Hematopoietic multipotent progenitor cell (in vitro differentiated cells): Measurements from ENCODE around the gene TMEM204. TPM values are rescaled to one million over a fixed set of nuclear protein-coding genes. Genes with fewer than 3 reads are reported as not detected.

ENCODE experiments used
- DNase-seq, 3 donors: peaks; one replicate each; pipeline ENCODE4 v3.0.0-alpha.2; 2011 to 2015; ENCODE audit warnings: low read depth in 2 of 3, low spot score in 2 of 3
- total RNA-seq: library from RNA; depleted of rRNA; stranded (reverse); fragments of >200 nt; gene quantifications from one replicate; pipeline ENCODE4 v1.2.3, GENCODE V29; 2012

TMEM204 gene
- 14.8 TPM for total RNA-seq

DNA sequence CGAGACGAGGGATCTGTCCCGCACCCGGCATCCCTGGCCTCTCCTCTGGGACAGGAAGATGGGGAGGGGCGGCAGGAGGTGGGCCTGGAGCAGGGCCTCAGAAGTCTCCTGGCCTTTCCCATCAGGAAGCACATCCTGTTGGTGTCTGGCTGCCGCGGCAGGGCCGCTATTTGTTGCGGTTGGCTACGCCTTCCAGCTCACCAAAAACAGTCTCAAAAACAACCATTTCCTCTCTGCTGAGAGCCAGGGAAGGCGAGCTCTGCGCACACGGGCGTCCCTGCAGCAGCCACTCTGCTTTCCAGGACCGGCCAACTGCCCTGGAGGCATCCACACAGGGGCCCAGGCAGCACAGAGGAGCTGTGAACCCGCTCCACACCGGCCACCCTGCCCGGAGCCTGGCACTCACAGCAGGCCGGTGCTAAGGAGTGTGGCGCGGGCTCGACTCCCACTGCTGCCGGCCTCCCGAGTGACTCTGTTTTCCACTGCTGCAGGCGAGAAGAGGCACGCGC is at the start of gene TMEM204:
TMEM204 (plus strand) TSS at position 224 of the 509 bp plus-strand sequence. CDS start 610 bp downstream, outside the sequence.
- DNase-seq, result no peak

DNA sequence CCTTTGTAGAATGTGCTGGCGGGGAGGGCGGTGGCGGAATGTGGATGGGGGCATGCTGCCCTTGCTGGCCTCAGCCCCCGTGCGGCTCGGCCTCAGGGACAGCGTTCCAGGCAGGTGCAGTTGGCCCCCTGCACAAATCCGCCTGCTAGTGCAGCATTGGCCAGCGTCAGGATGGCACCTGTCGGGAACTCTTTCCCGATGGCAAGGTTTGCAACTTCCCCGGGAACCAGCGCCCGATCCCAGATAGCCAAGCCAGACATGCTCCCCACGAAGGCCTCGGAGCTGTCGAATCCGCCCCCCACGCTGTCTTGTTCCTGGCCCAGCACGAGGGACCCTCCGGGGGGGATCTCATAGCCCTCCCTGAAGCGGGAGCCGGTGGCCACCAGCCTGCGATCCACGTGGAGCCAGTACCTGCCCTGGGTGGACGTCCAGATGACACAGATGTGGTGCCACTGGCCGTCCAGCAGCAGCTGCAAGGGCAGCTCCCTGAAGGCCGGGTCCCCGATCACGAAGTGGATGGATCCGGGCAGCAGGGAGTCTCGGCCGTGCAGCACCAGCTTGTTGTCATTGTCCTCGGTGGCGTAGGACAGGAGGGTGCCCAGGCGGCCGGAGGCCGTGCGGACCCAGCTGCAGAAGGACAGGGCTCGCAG is 47.5 kb upstream of the TMEM204 start:
- no peak for DNase-seq

DNA sequence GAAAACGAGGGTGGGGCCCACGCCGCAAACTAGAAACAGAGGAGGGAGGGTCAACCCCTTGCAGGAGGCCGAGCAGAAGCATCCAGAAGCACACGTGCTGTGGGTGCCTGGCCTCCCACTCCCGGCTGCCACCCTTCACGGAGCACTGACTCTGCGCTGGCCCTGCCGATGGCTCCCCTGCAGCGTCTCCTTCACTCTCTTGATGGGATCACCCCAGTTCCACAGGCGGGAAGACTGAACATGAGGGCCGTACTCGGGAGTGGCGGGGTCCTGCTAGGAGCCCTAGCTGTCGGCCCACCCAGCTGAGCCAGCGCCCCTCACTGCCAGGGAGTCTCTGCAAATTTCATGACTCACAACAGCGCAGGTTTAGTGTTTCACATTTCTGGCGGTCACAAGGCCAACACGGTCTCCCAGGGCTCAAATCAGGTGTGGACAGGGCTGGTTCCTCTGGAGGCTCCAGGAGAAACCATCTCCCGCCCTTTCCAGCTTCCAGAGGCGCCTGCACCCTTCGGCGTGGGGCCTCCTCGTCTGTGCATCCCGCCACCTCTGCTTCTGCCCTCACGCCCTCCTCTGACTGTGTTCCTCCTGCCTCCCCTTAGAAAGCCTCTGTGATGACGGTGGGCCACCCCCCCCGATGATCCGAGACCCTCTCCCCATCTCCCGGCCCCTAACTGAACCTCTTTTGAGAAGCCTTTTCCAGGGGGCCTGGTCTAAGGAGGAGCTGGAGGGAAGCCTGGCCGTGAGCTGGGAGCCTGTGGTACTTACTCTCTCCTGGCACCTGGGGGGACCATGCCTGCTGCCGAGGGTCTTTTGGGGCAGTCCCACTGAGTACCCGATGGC is 46.7 kb upstream of the TMEM204 start:
- no peak for DNase-seq

DNA sequence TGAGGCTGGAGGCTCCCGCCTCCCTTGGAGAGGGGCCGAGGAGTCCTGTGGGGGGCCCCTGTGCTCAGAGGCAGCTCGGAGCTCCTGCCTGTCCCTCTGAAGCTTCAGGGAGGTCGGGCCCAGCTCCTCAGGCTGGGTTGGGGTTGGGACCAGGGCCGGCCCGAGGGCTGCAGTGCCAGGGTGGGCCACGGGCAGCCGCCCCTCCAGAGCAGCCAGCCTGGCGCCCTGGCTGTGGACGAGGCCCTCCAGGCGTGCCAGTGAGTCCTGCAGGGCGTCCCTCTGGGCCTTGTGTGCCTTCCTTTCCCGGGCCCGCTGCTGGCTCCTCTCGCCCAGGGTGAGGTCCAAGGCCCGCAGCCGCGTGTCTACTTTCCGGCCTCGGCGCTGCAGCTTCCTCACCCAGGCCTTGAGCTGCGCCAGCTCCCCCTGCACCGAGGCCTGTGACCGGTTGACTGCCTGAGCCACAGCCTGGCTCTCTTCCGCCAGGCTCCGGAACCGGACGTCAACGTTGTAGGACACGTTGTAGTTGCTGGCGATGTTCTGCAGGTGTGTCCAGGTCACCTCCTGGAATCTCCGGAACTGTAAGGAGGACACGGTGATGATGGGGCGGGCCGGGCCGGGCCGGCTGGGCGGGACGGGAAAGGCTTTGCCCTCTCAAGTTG is 45.9 kb upstream of the TMEM204 start:
- DNase-seq, result no peak

DNA sequence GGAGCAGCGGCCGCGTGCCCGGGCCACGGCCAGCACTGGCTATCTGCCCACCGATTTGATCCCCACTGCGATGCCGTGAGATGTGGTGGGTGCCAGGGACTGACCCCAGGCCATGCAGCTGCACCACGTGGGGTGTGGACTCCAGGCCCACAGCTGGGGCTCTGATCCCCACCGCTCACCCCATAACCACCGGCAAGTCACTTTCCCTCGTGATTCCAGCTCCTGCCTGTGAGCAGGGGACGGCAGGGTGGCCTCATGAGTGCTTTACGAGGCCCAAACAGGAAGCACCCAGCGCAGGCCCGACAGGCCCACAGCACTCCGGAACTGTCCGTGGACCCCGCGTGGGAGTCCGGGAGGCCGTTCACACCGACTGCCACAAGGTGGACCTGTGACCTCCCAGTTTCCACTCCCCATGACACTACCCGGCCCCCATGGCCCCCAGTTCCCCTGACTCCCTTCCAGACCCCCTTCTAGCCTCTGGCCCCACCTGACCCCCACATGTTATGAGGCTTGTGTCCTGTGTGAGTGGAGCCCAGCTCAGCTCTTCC is 45.3 kb upstream of the TMEM204 start:
- no peak for DNase-seq

DNA sequence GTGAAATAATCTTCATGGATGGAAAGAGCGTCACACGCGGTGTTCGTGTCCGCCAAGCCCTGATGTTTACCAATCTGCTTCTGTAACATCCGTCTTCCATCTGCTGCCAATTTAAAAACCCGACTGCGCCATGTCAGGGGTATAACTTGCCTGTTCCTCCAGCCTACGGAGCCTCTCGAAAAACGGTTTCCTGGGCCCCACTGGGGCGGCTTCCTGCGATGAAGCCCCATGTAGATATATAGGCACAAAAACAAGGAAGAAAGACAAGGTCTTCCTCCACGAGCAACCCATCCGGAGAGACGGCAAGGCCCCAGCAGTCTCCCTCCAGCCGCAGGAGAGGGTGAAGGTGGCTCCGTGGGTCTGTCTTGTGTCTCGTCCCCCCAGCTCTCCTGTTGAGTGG is 44.8 kb upstream of the TMEM204 start, which contains the start of gene PTX4:
PTX4 (minus strand) TSS at position 326 of the 400 bp plus-strand sequence; CDS start at position 291, 35 bp downstream.
- DNase-seq, result no peak

DNA sequence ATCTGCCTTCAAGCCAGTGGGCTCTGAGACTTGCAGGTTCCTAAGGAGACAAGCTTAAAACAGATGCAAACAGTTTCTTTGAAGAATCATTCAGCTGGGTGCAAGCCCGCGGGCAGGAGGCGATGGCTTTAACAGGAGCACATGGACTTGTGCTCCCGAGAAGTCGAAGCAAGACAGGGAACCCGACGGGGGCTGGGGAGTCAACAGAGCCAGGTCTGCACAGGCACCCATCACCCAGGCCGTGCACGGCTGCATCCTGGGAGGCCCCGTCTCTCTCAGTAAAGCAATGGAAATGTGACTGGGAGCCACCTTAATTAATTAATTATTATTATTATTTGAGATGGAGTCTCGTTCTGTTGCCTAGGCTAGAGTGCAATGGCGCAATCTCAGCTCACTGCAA is 44.4 kb upstream of the TMEM204 start:
- DNase-seq, result no peak

DNA sequence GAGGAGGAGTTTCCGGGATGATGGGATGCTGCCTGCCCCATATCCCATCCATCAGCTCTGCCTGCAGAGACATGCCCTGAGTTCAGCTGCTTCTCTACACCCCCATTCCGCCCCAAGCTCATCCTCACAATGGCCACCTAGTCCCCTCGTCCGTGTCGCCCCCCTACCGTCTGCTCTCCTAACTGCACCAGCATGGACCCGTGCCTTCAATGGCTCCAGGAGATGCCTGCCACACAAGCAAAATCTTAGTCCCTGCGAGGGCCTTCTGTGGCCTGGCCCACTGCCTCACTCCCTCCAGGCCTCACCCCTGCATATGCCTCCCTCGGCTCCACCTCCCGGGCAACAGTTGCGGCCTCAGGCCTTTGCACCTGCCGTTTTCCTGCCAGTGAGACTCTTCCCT is 42.1 kb upstream of the TMEM204 start:
- DNase-seq, result no peak

DNA sequence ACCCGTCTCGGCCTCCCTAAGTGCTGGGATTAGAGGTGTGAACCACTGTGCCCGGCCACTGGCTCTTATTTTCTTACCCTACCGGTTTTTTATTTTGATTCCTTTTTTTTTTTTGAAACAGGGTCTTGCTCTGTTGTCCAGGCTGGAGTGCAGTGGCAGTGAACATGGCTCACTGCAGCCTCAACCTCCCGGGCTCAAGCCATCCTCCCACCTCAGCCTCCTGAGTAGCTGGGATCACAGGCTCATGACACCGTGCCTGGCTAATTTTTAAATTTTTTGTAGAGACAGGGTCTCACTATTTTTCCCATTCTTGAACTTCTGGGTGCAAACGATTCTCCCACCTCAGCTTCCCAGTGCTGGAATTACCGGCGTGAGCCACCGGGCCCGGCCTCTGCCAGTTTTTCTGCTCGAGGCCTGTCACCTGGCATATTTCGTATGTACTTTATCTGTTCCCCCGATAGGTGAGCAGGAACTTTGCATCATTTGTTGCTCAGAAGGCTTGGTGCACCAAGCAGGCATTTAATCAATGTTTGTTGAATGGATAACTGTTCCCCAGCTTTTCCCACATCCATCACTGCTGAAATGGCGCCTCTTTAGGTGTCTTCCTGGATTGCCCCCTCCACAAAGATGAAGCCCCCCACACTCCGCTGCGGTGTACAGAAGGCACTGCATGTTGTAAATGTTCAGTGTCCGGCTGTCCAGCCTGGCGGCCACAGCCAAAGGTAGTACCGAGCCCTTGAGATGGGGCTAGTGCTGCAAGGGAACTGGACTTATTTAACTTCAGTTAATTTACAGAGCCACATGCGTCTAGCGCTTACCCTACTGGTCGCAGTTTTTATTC is 41.2 kb upstream of the TMEM204 start:
- DNase-seq, result no peak

DNA sequence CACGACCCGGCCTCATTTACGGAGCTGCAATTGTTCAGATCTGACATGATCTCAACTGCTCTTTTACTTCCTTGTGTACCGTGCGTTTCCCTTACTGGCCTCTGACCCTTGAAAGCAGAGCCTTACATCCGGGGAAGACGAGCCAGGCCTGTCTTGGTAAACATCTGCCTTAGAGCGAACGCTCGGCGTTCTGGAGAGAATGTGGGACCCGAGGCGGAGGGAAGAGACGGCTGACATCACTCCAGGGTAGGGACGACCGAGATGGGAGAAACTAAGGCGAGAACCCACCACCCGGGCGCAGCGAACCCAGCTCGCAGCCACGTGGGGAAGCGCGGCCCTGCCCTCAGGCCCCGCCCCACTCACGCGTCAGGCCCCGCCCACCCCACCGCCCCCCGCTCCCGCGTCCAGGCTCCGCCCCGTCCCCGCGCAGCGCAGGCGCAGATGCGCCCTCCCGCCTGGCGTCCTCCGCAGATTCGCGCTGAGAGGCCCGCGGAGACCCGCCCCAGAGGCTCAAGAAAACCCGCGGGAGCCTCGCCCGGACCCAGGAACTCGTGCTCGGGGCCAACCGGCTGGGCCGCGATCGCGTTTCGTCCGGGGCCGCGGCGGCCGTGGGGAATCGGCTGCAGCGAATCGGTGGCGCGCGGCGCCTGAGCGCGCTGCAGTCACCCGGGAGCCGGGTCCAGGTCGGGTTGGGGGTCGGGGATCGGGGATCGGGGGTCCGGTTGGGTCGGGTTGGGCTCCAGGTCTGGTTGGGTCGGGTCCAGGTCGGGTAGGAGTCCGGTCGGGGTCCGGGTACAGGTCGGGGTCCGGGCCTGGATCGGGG is 40.3 kb upstream of the TMEM204 start, which contains the start of gene TELO2:
TELO2 (plus strand) TSS at position 438 of the 823 bp plus-strand sequence. CDS start 922 bp downstream, outside the sequence.
- peak; percentile 80 to 86 (median 82) for DNase-seq

DNA sequence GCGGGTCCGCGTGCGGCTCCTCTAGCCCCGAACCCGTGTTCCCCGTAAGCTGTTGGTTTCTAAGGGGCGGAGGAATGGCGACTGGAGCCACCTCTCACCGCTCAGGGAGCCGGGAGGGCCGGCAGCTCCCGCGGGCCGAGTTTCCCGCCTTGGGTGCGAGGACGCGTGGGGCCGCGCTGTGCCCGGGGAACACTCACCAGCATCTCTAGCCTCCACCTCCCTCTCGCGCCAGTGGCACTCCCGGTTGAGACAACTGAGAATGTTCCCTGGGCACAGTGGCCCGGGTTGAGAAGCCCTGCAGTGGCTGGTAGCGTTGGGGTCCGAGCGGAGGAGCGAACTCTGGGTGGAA is 39.7 kb upstream of the TMEM204 start:
- DNase-seq, result peak in 1 of 3 donors; percentile 26

DNA sequence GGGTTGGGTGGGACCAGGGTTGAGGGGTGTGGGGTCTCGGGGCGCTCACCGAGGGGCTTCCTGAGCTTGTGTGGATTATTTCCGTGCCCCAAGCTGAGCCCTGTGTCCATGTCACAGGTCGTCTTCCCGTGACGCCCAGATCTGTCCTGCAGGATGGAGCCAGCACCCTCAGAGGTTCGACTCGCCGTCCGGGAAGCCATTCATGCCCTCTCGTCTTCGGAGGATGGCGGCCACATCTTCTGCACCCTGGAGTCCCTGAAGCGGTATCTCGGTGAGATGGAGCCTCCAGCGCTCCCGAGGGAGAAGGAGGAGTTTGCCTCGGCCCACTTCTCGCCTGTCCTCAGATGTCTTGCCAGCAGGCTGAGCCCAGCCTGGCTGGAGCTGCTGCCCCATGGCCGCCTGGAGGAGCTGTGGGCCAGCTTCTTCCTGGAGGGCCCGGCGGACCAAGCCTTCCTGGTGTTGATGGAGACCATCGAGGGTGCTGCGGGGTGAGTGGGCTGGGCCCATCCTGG is 39.3 kb upstream of the TMEM204 start:
- DNase-seq, result no peak

DNA sequence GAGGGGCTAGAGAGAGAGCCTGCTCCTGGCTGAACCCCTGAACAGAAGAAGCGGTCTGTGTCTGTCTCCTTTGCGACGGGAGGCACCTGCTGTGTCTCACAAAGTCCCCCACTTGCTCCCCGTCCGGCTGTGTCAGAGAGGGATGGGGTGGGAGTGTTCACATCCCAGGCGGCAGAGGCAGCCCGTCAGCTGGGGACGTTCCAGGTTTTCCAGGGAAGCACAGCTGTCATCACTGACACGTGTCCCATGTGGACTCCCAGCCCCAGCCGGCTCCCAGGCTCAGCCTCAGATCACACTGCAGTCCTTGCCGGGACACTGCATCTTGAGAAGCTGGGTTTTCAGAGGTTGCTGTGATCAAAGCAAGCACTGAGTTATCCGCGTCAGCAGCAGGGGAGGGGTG is 38.8 kb upstream of the TMEM204 start:
- no peak for DNase-seq

DNA sequence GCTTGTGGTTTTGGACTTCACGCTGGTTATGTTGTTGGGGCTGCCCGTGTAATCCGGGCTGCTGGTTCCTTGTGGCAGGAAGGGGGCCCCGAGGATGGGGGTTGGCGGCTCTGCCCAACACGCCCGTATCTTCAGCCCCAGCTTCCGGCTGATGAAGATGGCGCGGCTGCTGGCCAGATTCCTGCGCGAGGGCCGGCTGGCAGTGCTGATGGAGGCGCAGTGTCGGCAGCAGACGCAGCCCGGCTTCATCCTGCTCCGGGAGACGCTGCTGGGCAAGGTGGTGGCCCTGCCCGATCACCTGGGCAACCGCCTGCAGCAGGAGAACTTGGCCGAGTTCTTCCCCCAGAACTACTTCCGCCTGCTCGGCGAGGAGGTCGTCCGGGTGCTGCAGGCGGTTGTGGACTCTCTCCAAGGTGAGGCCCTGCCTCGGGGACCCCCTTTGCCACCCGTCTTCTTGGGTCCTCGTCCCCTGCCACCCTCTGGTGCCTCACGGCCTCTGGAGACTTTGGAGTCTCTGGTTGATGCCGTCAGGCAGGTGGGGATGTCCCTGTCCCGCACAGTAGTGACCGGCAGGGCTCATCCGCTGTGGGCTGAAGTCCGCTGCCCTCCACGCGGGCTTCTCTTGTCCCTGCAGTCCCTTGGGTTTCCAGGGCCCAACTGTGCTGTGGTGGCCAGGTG is 38.1 kb upstream of the TMEM204 start:
- DNase-seq, result no peak

DNA sequence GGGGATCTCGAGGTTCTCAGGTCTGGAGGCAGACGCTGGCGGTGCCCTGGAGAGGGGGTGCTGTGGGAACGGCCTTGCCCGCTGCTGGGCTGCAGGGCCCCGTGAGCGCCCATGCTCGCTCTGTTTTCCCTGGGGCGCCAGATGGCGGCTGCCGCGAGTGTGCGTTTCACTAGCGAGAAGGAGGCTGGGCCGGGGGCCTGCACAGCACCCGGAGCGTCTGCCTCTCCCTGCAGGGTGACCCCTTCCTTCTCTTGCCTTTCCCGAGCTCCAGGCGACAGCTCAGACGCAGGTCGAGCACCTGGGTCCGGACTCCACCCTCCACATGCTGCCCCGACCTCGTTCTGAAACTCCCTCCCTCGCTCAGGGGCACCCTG is 37.6 kb upstream of the TMEM204 start:
- no peak for DNase-seq

DNA sequence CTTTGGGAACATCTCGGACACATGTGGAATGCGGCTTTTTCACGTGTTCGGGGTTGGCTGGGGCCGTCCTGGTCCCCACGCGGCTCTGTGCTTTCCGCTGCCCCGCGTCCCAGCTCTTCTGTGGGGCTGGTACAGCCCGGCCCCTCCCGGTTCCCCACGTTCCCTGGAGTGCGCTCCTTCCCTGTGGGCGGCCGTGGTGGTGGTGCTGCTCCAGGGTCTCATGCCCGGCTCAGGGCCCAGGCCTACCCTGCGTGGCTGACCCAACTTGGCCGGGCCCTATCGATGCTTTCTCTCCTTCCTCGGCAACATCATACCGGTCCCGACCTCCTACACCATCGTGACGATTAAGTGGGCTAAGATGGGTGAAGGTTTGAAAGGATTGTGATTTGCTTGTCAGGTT is 37.0 kb upstream of the TMEM204 start:
- no peak for DNase-seq

DNA sequence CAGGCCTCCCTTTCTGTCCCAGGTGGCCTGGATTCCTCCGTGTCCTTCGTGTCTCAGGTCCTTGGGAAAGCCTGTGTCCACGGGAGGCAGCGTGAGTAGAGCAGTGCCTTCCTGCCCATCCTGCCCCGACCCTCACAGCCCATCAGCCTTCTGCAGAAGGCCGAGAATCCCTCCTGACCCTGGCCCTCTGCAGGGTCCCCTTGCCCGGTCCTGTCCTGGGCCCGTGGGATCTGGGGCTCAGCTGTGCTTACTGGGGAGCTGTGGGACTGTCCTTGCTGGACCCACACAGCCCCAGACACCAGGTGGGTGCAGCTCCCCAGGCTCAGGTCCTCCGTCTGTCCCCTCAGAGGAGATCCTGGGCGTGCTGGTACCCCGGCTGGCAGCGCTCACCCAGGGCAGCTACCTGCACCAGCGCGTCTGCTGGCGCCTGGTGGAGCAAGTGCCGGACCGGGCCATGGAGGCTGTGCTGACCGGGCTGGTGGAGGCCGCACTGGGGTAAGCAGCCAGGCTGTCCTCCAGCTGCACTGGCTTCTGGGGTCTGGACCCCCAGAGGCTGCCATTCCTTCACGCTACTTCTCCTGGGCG is 36.4 kb upstream of the TMEM204 start:
- no peak for DNase-seq
